Measurements from ENCODE around the gene PDE1A. TPM values are rescaled to one million over a fixed set of nuclear protein-coding genes. Genes with fewer than 3 reads are reported as not detected.

Gene PDE1A
- total RNA-seq, 2 donors from 2014 or later, result 4.1 to 6.0 TPM

DNA sequence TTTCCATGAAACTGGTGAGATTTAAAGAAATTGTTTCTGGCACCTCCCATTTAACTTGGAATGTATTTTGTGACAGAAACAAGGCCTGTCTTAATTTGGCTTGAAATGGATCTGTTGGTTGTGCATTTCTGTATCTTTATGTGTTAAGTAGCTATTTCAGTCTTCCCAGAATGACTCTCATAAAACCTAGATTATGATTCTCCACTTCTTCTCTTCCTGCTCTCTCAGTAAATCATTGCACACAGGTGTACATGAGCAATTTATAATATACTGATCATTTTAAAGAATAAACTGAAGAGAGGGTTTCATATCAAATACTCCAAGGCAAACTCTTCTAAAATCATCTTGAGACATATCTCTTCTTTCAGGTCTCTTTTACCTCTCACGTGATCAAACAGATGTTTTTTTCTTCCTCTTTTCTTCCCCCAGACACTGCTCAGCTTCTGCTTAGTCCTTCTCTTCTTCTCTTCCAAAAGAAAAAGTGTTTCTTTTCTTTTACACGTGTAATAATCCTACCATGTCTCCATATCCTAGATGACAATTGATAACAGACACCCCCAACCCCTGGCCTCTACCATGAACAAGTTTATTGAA, 329.2 kb downstream of the PDE1A start:
- no peaks in the 10 kb centered on the region for H3K27me3 ChIP-seq (replicated peaks; ENCODE audit: insufficient read depth)
- H3K27ac ChIP-seq, result no peak overlapping the region
- H3K9me3 ChIP-seq, result no peaks in the 10 kb centered on the region
- 58% methylated on average over 2 of the region's 2 CpGs for WGBS
- no peak overlapping the region for H3K4me3 ChIP-seq
- H3K4me1 ChIP-seq (replicated peaks), result no peaks in the 10 kb centered on the region
- no peak for DNase-seq (ENCODE audit: low spot score)
- intact Hi-C loops (cut with DNase I), result no loop called here
- TF ChIP-seq, protein P1, sequence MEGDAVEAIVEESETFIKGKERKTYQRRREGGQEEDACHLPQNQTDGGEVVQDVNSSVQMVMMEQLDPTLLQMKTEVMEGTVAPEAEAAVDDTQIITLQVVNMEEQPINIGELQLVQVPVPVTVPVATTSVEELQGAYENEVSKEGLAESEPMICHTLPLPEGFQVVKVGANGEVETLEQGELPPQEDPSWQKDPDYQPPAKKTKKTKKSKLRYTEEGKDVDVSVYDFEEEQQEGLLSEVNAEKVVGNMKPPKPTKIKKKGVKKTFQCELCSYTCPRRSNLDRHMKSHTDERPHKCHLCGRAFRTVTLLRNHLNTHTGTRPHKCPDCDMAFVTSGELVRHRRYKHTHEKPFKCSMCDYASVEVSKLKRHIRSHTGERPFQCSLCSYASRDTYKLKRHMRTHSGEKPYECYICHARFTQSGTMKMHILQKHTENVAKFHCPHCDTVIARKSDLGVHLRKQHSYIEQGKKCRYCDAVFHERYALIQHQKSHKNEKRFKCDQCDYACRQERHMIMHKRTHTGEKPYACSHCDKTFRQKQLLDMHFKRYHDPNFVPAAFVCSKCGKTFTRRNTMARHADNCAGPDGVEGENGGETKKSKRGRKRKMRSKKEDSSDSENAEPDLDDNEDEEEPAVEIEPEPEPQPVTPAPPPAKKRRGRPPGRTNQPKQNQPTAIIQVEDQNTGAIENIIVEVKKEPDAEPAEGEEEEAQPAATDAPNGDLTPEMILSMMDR (IDR thresholded peaks at IDR 0.05), result no peak
- TF ChIP-seq POLR2AphosphoS5 (IDR thresholded peaks at IDR 0.05) (no peak), POLR2A (IDR thresholded peaks at IDR 0.05) (no peak)
- H3K36me3 ChIP-seq, result no peaks in the 10 kb centered on the region

DNA sequence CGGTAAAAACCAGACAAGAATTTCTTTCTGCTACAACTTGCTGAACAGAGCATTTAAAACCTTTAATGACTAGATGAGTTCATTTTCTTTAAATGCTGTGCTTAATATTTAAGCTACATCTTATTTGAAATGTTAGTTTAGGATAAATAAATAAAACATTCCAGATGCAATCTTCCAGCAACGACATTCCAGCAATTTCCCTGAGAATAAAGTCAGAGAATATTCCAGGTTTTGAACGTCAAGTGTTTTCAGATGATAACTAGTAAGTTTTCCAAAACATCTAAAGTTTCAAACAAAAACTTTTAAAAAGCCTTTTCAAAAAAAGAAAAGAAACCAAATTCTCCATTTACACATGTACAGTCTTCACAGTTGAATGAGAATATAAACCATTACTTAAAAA, 336.4 kb downstream of the PDE1A start:
- intact Hi-C loops (cut with DNase I), result no loop called here

More for the DNA sequence above, 336.4 kb downstream of the PDE1A start:
- Histone ChIP-seq H3K4me3 (no peak overlapping the region), H3K27ac (no peak overlapping the region), H3K27me3 (replicated peaks; ENCODE audit: insufficient read depth) (no peaks in the 10 kb centered on the region), H3K36me3 (no peaks in the 10 kb centered on the region), H3K9me3 (no peaks in the 10 kb centered on the region), H3K4me1 (replicated peaks) (no peaks in the 10 kb centered on the region)
- TF ChIP-seq, protein P1 (IDR thresholded peaks at IDR 0.05), result no peak
- no peak for TF ChIP-seq POLR2A (IDR thresholded peaks at IDR 0.05)
- TF ChIP-seq POLR2AphosphoS5 (IDR thresholded peaks at IDR 0.05), result no peak
- DNase-seq (ENCODE audit: low spot score), result no peak
- WGBS, result 35% methylated on average over 3 of the region's 3 CpGs

Small RNA genes within 50 kb of the gene (small RNA-seq; reads per million reads assigned to genes)
- gene RN7SL267P, result 0 reads per million in 2 donors

Data from prostate gland (tissue), 2 donors.